Endothelial cell of umbilical vein (primary cell): ENCODE measurements around the gene FHIT. TPM values are rescaled to one million over a fixed set of nuclear protein-coding genes. Genes with fewer than 3 reads are reported as not detected.

ENCODE experiments used
- BruUV-seq: library from RNA; stranded (reverse); fragments of 400-500 nt; replicated peaks from 2 replicates; lab custom pipeline; 2021; lab: Mats Ljungman, UMichigan
- CTCF ChIA-PET: fragments of 300-600, 350-600 bp; sonication (Branson Sonifier 250); formaldehyde crosslinking; loops from one replicate; lab custom pipeline; 2021; ENCODE audit warnings: antibody characterized with exemption, inconsistent platforms; lab: Charles Lee
- POLR2A ChIA-PET: fragments of 300-600, 350-600 bp; sonication (Branson Sonifier 250); formaldehyde crosslinking; loops from one replicate; lab custom pipeline; 2021; ENCODE audit warnings: antibody characterized with exemption, inconsistent platforms; lab: Charles Lee
- DNase-seq: peaks from one replicate; pipeline ENCODE4 v3.0.0-alpha.2; 2011; ENCODE audit warnings: low read depth, low spot score
- FAIRE-seq: peaks from 2 replicates; lab custom pipeline; 2011; peaks lifted over from hg19 to GRCh38; lab: Jason Lieb, UNC
- H2AFZ ChIP-seq: 2 replicates; pipeline ENCODE4 v1.6.0; 2012; ENCODE audit warnings: low read depth, low read length, control low read depth, inconsistent platforms
- H3K27ac ChIP-seq: 2 replicates; pipeline ENCODE4 v1.5.1; 2011; ENCODE audit warnings: low read depth, mild to moderate bottlenecking, control low read depth, low read length, moderate library complexity; ENCODE audit not compliant: insufficient read depth
- H3K27me3 ChIP-seq, 2 experiments: 2 replicates each; pipeline versions ENCODE4 v1.6.0 to v1.6.1; 2011; ENCODE audit warnings: low read length in 2 of 2, mixed read lengths in 1 of 2; ENCODE audit not compliant: control insufficient read depth in 2 of 2, insufficient read depth in 2 of 2
- H3K36me3 ChIP-seq, 2 experiments: 2 replicates in 1 of 2; 3 replicates in 1 of 2; pipeline ENCODE4 v1.5.1; 2011; ENCODE audit warnings: low read length in 2 of 2, mild to moderate bottlenecking in 1 of 2, moderate library complexity in 1 of 2; ENCODE audit not compliant: control insufficient read depth in 2 of 2, insufficient read depth in 2 of 2; ENCODE audit errors: extremely low read depth in 1 of 2
- H3K4me1 ChIP-seq: 3 replicates; pipeline ENCODE4 v1.5.1; 2011; ENCODE audit warnings: mild to moderate bottlenecking, low read length; ENCODE audit not compliant: control insufficient read depth, insufficient read depth; ENCODE audit errors: extremely low read depth
- H3K4me2 ChIP-seq: 2 replicates; pipeline ENCODE4 v1.6.1; 2011; ENCODE audit warnings: low read length, control low read depth, mixed read lengths; ENCODE audit not compliant: insufficient read depth
- H3K4me3 ChIP-seq, 3 experiments: fragments of 200-600 bp in 1 of 3; sonication (generic), shearing (Covaris generic) in 1 of 3; replicated peaks in 1 of 3; 2 replicates each; pipeline ENCODE4 v1.5.1; 2011 to 2016; ENCODE audit warnings: control low read depth in 3 of 3, low read length in 3 of 3, mild to moderate bottlenecking in 2 of 3, inconsistent platforms in 1 of 3, low read depth in 1 of 3, moderate library complexity in 1 of 3; ENCODE audit not compliant: insufficient read depth in 1 of 3
- H3K79me2 ChIP-seq: 2 replicates; pipeline ENCODE4 v1.6.0; 2012; ENCODE audit warnings: low read length, inconsistent platforms; ENCODE audit not compliant: control insufficient read depth, insufficient read depth
- H3K9ac ChIP-seq: replicated peaks from 2 replicates; pipeline ENCODE3; 2011; ENCODE audit warnings: low read length, control low read depth; ENCODE audit not compliant: insufficient read depth; ENCODE audit errors: extremely low read depth
- H3K9me1 ChIP-seq: replicated peaks from 3 replicates; pipeline ENCODE4 v1.6.0; 2011; ENCODE audit warnings: mild to moderate bottlenecking, low read length; ENCODE audit not compliant: control insufficient read depth, insufficient read depth; ENCODE audit errors: extremely low read depth
- H3K9me3 ChIP-seq: replicated peaks from 2 replicates; pipeline ENCODE4 v1.5.1; 2012; ENCODE audit warnings: low read length, inconsistent platforms; ENCODE audit not compliant: control insufficient read depth, insufficient read depth
- H4K20me1 ChIP-seq: replicated peaks from 2 replicates; pipeline ENCODE3; 2011; ENCODE audit warnings: mild to moderate bottlenecking, low read length; ENCODE audit not compliant: control insufficient read depth, insufficient read depth; ENCODE audit errors: extremely low read depth
- CTCF ChIP-seq, 2 donors: IDR thresholded peaks; 1 replicate in 1 of 2; 2 replicates in 1 of 2; pipeline ENCODE4 v1.5.1; 2011; ENCODE audit warnings: low read length in 2 of 2, mild to moderate bottlenecking in 2 of 2, moderate library complexity in 2 of 2, control low read depth in 1 of 2, inconsistent platforms in 1 of 2, low read depth in 1 of 2; ENCODE audit not compliant: insufficient read depth in 1 of 2; ENCODE audit errors: extremely low read depth in 1 of 2
- EZH2 ChIP-seq: IDR thresholded peaks from 2 replicates; pipeline ENCODE4 v1.6.1; 2012; ENCODE audit warnings: borderline replicate concordance, low read depth, mild to moderate bottlenecking, moderate library complexity, low read length, inconsistent platforms; ENCODE audit not compliant: severe bottlenecking
- FOS ChIP-seq: IDR thresholded peaks from 2 replicates; pipeline ENCODE4 v1.6.1; 2011; ENCODE audit warnings: mild to moderate bottlenecking, low read length, moderate library complexity, borderline replicate concordance; ENCODE audit not compliant: insufficient read depth
- GATA2 ChIP-seq: IDR thresholded peaks from 2 replicates; pipeline ENCODE4 v1.7.0; 2011; ENCODE audit warnings: low read depth, mild to moderate bottlenecking, moderate library complexity, mixed read lengths, low read length; ENCODE audit not compliant: insufficient read length, insufficient read depth
- JUN ChIP-seq: IDR thresholded peaks from 2 replicates; pipeline ENCODE4 v1.6.1; 2011; ENCODE audit warnings: borderline replicate concordance, low read depth; ENCODE audit not compliant: insufficient read length, insufficient read depth
- MAX ChIP-seq: IDR thresholded peaks from 2 replicates; pipeline ENCODE4 v1.6.1; 2011; ENCODE audit not compliant: insufficient read depth, insufficient read length
- MYC ChIP-seq: IDR thresholded peaks from one replicate; pipeline ENCODE4 v1.6.1; 2011; ENCODE audit warnings: mild to moderate bottlenecking, low read depth, low read length
- POLR2A ChIP-seq: IDR thresholded peaks from 2 replicates; pipeline ENCODE4 v1.6.1; 2012; ENCODE audit warnings: low read depth, mild to moderate bottlenecking, control low read depth, low read length
- POLR2AphosphoS5 ChIP-seq: IDR thresholded peaks from 2 replicates; pipeline ENCODE4 v1.6.1; 2012; ENCODE audit warnings: low read depth, mild to moderate bottlenecking, control low read depth, low read length, moderate library complexity; ENCODE audit not compliant: insufficient read depth
- dilution Hi-C: fragments of 300-500 bp; cut with MboI; formaldehyde crosslinking; loops from one replicate; pipeline ENCODE4 v1.15.0; 2019; ENCODE audit warnings: low sequenced_read_pairs; ENCODE audit not compliant: extremely low pct_ligation_motif_present
- intact Hi-C: fragments of 100-400 bp; cut with micrococcal nuclease; formaldehyde crosslinking; loops from one replicate; pipeline ENCODE4 v1.10.0; 2022
- polyA plus RNA-seq, 4 experiments: library from polyadenylated mRNA; depleted of rRNA in 3 of 4; stranded (reverse) in 3 of 4; unstranded in 1 of 4; fragments of >200 nt; gene quantifications; 2 replicates each; pipeline versions ENCODE4 v1.2.1 to v1.2.3, GENCODE V29; 2011 to 2012; ENCODE audit warnings: missing spikeins in 1 of 4
- total RNA-seq: library from RNA; stranded (reverse); gene quantifications from 2 replicates; pipeline ENCODE4 v1.2.3, GENCODE V29; 2021

Gene FHIT
- total and polyA plus RNA-seq, 2 donors (not counting 3 experiments of a cell fraction or from before 2014, with no cell fraction given), result 0.47 to 2.2 TPM

- BruUV-seq, result no TSS peak
- no peak overlapping the region for H3K9ac ChIP-seq
- POLR2A ChIA-PET, result no interaction called here
These were observed 1517.2 kb downstream of the FHIT start for GRCh38 chr3:59734061-59734460.

More at GRCh38 chr3:59734061-59734460, 1517.2 kb downstream of the FHIT start:
- TF ChIP-seq MAX (no peak), CTCF (IDR thresholded peaks at IDR 0.05; ENCODE audit: extremely low read depth in 1 of 2, insufficient read depth in 1 of 2, low read depth in 1 of 2, low read length in 2 of 2) (no peak), POLR2AphosphoS5 (no peak), MYC (no peak), EZH2 (no peak), JUN (no peak), GATA2 (no peak), FOS (no peak), POLR2A (no peak)
- H3K27me3 ChIP-seq, result no peaks in the 10 kb centered on the region
- no peaks in the 10 kb centered on the region for H3K4me1 ChIP-seq
- no peaks in the 10 kb centered on the region for H3K79me2 ChIP-seq
- no peak overlapping the region for H3K27ac ChIP-seq
- no peak overlapping the region for H2AFZ ChIP-seq
- no peaks in the 10 kb centered on the region for H4K20me1 ChIP-seq
- no peaks in the 10 kb centered on the region for H3K9me1 ChIP-seq
- CTCF ChIA-PET, result no interaction called here
- H3K36me3 ChIP-seq, result no peaks in the 10 kb centered on the region
- dilution Hi-C loops, result no loop called here
- peaks cover 2% of the 10 kb centered on the region for H3K9me3 ChIP-seq
- FAIRE-seq (no peak), DNase-seq (no peak)
- intact Hi-C loops, result no loop called here
- H3K4me2 ChIP-seq, result no peak overlapping the region
- no peak overlapping the region for H3K4me3 ChIP-seq
